Fibroblast of skin of left biceps (primary cell): ENCODE results near the gene HDHD2.

Experiments
- DNase-seq, 2 experiments: peaks; one replicate each; pipeline ENCODE4 v3.0.0-alpha.2; 2013; ENCODE audit warnings: low read depth in 2 of 2

HDHD2 gene

DNA sequence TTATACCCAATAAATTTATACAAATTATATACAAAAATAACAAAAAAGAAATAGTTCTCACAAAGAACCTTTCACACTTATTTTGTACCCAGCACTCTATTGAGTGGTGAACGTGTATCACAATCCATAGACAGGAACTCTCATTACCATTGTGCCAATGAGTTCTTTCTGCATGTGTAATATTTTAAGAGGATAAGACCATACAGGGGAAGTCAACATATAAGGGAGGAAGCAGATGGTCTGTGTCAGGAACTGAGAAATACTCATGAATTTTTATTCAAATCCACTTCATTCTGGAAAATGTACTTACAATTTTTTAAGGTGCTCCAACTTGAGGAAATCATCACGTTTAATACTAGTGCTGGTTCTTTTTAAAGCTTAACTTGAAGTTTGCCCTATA is 87.8 kb downstream of the HDHD2 start:
- DNase-seq = no peak
